Activated CD4-positive, alpha-beta T cell treated with anti-CD3 and anti-CD28 coated beads, Interleukin-2, amount 50 U/mL, for 24 hours (primary cell): ENCODE results near the gene CCL4L2.
"Not testable (repeated sequence)": the region's sequence is repeated elsewhere in the genome, so short reads cannot be mapped to it uniquely, and the experiment has no call there.

ENCODE experiments used
- DNase-seq, 2 donors: peaks; one replicate each; pipeline ENCODE4 v3.0.0-alpha.2; 2020; ENCODE audit warnings: low read depth in 1 of 2, low spot score in 1 of 2

Gene CCL4L2

DNA sequence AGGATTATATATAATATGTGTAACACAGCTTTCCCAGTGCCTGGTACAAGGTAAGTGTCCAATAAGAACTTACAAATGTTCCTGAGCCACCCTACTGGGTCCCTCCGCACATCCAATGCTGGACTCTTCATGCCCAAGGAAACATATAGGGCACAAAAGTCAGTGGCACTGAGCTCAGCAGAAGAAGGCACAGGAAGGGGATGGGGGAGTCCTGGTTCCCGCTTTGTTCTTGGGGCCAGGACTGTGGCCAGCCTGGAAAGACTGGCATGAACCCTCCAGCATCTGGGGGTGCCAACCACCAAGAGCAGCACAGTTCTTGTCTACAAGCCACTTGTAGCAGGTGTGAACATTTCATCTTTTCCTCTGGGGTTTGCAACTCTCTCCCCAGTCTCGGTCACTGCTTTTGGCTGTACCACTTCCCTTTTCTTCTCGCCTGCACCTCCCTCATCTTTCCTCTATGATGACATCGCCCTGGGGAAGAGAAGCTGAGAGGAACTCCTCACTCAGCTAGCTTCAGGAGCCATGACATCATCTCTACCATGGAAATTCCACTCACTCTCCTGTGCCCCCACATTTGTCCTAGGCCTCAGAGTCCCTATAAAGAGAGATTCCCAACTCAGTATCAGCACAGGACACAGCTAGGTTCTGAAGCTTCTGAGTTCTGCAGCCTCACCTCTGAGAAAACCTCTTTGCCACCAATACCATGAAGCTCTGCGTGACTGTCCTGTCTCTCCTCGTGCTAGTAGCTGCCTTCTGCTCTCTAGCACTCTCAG is at the start of gene CCL4L2:
Gene CCL4L2 (plus strand): TSS at position 625 of the 773 bp plus-strand sequence.
- not testable (repeated sequence) for DNase-seq

DNA sequence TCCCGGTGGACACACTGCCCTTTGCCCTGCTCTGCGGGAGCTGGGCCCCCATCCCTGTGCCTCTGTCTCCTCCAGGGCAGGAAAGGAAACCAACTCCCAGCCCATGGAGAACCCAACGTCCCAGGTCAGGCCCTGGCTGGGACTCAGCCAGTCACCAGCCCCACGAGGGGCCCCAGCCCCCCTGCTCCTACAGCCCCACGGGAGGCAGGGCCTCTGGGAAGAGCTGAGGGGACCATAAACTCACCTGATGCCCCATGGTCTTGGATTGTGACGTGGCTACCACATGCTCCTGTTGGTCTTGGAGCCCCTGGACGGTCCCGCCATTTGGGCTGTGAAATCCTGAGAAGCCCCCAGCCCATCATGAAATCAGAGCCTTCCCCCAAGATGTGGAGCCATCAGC is 42.0 kb upstream of the CCL4L2 start:
- DNase-seq: not testable (repeated sequence)

DNA sequence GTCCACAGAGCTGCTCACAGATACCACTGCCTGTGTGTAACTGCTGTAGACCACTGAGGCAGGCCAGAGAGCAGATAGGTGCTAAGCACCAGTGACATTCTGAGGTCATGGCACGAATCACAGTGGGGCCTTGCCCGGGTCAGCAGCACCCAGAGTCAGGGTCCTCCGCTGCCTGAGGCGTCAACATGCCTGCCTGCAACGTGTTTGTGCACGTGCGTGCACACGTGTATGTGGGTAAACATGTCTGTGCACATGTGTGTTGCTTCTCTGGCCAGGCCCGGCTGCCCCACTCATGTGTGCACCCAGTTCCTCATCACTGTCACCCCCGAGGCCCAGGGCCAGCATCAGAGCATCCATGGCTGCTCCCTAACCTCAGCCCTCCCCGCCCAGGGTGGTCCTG is 34.3 kb upstream of the CCL4L2 start, which contains the start of gene TBC1D3B:
Gene TBC1D3B (minus strand): TSS at position 101 of the 400 bp plus-strand sequence. CDS start 1,586 bp downstream, outside the sequence.
- DNase-seq: not testable (repeated sequence)

DNA sequence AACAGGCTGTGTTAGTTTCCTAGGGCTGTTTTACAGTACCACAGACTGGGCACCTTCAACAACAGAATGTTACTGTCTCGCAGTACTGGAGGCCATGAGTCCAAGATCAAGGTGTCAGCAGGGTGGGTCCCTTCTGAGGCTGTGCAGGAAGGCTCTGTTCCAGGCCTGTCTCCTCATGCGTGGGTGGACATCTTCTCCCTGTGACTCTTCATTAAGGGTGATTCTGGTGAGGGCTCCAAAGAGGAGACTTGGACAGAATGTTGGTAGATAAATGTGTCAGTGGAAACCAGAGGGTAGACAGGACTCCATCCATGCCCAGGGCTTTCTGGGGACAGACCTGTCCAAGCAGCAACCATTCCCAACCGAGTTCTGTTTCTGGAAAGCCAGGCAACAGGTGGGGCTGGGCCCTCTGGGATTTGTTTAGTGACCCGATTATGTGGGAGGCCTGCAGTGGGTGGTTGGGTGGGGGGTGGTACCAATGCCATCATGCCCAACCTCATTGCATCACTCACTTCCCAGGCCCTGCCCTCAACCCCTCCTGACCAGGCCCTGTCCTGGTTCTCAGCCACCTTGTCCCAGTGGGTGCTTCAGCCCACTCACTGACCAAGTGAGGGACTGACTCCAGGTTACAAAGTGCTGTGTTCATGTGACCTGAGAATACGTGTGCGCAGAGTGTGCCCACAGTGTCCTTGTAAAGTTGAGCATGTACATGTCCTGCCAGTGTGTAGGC is 29.3 kb upstream of the CCL4L2 start:
- not testable (repeated sequence) for DNase-seq

DNA sequence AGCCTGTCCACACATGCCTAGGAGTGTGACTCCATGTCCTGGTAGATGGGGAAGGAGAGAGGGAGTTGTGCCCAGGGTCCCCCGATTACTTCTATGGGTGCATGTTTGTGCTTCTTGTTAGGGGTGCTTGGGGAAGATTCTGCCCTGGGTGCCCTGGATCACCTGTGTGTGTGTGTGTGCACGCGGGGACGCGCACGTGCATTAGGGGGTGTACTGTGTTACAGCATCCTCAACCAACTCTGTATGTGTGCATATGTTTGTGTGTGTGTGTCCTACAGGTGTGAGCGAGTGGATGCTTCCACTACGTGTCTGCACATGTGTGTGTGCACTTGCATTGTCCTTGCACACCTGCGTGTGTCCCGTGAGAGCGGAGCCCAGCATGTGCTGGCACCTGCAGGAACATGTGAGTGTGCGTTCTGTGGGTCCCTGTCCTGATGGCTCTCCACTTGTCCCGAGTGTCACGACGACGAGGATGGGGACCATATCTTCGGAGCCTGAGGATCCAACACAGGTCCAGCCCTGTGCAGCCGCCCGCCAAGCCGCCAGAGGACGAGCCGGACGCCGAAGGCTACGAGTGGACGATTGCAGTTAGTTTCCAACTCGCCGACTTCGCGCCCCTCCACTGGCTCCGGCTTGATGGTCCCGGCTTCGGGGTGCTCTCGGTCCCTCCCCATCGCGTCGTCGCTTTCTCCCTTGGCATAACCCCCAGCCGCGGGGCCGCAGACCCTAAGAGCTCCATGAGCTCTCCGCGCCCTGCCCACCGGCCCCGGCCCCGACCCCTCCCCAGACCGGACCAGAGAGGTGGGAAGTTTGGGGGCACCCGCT is 28.5 kb upstream of the CCL4L2 start:
- no peak for DNase-seq

DNA sequence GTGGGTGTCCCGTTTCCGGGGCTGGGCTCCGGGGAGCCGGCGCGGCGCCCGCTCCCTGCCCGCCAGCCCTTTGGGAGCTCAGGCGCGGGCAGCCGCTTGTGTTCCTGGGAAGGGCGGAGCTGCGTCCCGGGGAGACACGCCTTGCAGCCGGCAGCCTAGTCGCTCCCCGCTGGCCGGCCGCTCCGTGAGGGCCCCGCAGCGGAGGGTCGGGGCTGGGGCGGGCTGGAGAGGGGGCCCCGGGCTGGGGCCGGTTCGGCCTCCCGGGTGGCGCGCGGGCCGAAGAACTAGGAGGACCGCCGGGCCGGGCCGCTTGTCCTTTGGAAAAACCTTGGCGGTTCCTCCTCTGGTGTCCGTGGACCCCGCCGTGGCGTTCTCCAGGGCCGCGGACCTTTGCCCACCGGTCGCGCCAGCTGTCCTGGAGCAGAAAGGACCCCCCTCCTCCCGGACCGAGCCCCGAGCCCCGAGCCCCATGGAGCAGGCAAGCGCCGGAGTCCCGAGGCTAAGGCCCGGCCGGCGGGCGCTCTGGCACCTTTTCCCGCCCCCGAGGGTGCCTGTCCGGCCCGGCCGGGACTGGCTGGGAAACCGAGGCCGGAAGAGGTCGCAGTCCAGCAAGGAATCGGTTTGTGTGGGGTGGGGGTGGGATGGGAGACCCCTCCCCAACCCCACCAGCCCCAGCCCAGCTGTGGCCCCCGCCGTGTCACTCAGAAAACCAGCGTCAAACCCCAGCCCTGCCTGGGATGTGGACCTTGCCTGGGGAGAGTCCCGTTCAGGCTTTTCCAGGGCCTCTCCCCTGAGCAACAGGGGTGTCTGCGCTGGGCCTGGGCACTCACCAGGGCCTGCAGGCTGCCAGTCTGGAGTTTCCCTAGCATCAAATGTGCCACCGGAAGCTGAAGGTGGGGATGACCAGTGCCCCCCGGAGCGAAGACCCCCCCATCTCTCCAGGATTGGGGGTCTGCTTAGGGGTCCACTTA is 27.6 kb upstream of the CCL4L2 start:
- no peak for DNase-seq

DNA sequence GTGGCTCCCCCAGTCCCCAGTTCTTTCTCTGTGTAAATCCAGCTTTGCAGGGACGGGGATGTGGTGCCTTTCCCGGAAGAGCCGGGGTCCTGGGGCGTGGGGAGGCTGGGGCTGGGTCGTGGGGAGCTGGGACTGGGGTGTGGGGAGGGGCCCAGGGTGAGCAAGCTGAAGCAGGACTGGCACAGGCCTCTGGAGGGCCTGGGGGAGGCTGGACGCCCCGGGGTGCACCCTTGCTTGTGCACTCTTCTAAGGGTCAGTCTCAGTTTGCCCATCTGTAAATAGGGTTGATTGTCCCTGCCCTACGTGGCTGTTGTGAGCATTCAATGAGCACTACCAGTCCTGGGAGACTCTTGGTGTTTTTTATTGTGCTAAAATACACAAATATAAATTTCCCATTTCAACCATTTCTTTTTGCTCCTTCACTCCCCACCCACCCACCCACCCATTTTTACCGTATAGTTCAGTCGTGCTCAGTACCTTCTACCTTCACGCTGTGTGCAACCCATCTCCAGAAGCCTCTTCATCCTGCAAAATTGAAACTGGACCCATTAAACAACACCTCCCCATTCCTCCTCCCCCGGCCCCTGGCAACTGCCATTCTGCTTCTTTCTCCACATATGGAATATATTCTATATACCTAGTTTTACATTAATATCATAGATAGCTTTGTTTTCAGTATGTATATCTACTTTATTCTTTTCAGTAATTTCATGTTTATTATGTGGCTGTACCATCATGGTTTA is 26.7 kb upstream of the CCL4L2 start:
- DNase-seq: no peak

DNA sequence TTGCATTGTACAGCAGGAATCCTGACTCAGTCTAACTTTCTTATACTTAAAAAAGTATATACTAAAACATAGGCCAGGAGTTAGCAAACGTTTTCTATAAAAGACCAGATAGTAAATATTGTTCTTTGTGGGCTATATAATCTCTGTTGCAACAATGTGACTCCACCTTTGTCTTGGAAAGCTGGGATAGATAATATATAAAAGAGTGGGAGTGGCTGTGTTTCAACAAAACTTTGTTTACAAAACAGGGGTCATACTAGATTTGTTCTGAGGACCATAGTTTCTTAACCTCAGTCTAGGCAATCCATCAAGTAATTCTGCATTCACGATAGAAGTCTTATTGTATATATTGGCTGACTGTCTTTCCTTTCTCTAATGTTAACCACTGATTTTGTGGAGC is 25.4 kb upstream of the CCL4L2 start:
- DNase-seq: no peak

DNA sequence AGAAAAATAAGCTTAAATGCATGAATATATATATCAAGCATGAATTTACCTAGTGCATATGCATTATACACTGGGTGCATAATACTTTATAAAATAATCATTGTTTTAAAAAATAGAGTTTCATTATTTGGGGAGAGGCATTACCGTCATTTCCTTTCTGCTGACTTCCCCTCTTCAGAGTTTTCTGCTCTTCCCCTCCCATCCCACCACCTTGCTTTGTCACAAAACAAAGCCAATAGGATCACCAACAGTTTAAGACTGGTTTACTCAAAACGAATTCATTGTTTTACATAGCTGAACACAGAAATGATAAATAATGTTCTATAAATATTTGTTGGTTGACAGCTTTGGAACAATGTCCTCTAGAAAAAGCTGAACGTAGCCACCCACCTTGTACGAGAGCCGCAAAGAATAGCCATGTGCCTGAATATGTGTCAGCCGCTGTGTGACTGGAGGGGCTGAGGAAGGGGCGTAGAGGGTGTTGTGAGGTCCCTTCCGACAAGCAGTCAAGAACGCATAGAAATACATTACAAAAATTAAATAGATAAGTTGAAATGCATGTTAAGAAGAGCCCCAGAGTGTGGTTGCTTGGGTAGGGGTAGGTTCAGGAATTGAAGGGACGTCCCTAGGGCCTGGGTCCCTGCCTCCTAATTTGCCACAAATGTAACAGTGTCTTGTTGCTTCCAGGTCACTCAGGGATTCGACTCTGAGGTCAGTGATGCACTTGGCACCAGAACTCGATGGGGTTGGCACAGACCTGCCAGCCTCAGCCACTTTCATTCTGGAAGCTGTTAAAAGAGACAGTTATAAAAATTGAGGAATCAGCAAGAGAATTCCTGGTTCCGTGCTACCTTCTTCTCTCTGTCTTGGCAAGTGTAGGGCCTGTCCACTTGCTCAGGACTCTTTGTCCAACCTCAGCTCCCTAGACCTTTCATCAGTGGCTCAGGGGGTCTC is 23.8 kb upstream of the CCL4L2 start:
- not testable (repeated sequence) for DNase-seq

DNA sequence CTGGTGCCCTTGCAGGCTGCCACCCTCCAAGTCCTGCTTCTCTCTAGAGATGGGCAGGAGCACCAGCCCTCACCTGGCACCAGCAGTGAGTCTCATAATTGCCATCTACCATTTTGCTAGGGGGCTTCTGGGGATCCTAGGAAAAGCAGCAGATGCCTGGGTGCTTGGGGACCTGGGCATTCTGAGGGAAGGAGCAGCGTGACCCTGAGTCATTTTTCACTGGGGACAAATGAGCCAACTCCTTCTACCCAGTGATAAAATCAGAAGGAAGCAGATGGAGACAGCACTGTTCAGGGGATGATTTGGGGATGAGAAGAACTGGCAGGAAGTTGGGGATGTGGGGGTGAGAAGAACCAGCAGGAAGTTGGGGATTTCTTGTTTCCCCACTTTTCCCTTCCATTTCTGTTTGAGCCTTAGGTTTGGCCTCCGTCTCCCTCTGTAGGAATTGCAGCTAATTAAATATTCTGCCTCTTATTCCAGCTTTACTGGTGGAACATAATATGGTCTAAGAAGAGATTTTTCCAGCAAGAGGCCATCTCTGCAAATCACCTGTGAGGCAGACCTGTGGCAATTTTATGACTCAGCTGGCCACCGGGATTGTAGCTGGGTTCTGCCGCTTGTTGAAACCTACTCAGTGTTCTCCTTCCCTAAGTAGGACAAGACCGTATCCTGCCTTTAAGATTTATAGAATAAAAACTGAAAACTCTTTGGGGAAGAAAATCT is 22.8 kb upstream of the CCL4L2 start:
- not testable (repeated sequence) for DNase-seq

DNA sequence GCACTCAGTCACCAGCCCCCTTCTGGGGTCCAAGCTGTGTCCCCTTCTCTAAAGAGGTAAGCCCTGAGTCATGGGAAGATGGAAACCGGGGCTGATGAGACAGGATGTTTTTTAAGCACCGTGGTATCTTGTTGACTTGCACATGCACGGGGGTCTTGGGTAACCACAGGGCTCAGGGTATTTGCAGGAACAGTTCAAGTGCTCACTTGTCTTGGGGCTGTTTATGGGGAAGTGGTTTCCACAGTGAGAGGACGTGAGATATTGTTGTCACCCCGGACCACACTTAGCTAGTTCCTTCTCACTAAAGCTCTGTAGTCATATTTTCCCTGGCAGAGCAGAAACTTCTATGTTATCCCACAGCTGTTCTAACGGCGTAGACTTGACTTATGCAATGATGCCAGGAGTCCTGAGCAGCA is 22.0 kb upstream of the CCL4L2 start:
- DNase-seq: no peak

DNA sequence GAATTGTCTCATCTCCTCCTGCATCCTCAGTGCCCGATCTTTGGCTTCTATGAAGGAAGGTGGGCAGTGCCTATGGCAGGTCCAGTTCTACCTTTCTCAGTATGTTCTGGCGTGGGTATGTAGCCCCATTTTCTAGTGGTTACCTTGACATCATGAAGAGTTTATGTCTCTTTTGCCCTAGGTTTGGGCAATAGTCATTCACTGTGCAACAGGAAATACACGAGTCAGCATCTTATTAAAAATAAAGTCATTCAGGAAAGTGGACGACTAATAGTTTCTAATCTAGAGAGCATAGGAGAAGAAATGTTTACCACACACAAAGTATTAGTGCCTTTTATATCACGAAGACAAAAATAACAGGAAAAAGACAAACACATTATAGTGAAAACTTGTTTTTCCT is 20.9 kb upstream of the CCL4L2 start:
- DNase-seq: not testable (repeated sequence)

DNA sequence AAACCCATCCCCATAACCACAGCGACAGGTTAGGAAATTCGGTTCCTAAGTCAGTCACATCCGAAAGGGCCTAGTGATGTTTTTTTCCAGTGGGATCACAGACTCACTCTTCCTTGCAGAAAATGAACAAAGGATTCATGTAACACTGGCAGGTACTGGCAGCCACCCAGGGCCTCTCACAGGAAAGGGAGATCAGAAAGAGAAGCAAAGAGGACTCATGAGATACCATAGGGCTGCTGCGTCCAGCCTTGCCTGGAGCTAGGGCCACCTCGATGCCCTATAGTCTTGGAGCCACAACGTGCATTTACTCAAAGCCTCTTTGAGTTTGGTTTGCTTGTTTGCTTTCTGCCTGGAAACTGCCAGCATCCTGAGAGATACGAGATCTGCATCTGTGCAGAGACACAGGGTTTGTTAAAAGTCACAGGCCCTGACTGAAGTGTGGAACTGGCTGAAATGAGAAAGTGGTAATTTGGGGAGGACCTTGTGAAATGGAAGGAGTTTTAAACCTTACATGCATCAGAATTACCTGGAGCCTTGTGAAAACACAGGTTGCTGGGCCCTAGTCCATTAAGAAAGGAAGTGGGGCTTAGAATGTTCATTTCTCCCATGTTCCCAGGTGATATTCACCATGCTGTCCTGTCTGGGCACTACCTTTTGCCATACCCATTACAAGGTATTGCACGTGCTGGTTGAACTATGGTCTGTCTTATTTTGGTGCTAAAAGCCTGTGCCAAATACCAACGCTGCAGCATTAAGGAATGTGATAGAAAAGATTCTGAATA is 20.1 kb upstream of the CCL4L2 start:
- DNase-seq: not testable (repeated sequence)

DNA sequence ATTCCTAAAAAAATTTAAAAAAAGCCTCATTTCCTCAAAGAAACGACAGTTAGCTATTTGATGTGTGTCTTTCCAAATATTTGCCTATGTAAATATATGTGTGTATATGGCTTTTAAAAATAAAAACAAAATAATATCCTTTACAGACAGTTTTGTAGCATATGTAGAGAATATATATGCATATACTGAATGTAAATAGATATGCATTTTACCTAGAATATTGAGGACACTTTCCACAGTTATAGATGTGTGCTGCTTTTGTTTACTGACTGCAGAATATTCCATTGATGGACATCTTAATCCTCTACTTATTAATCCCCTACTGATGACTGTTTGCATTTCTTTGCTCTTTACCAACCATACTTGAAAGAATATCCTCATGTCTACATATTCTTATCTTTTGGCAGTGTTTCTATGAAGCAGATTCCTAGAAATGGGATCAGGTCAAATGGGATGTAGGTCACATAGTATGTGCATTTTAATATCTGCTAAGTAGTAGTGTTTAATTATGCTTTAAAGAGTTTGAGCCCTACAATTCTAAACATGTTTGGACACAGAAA is 17.6 kb upstream of the CCL4L2 start:
- DNase-seq: no peak

DNA sequence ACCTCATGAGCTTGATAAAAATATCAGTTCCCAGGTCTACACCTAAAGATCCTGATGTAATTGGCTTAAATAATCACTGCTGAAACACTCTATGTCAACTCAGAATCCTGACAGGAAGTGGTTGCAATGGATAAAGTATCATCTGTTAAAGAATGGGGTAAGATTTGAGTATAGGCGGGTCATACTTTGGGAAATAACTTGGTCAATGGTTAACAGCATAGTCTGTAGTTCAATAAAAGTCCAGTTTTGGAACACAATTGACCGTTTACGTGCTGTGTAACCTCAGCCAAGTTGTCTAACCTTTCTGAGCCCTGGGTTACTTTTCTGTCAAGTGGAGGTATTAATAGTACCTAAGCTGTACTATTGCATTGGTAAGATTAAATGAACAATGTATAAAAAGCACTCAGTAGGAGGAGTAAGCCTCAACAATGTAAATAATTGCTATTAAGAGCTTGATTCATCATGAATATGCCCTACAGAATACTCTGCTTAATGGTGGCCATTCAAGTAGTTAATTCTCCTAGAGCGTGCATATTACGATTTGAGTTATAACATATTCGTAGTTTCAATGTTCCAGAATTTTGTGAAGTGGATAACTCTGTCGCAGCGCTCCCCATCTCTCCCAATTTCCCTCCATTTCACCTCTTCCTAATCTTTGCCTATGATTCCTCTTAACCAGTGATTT is 16.6 kb upstream of the CCL4L2 start:
- DNase-seq: not testable (repeated sequence)

DNA sequence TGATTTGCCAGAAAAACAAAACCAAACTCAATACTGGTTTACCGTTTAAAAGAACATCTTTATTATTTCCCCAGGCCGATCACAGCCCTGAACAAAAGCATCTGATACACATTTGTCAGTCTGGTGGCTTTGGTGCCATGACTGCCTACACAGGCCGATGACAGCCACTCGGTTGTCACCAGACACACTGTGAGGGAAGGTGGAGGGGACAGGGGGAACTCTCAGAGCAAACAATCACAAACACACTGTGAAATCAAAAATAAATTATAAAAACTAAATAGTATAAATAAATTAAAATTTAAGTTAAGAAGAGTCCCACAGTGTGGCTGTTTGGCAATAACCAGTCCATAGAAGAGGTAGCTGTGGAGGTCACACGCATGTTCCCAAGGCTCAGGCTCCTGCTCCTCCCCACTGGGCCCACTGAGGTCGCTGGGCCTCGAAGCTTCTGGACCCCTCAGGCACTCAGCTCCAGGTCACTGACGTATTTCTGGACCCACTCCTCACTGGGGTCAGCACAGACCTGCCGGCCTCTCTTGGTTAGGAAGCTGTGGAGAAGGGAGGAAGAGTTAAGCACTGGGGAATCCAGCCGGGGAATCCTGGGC is 15.9 kb upstream of the CCL4L2 start:
- DNase-seq: not testable (repeated sequence)
